DMS53 (cell line): ENCODE results near the gene TEX2.
"Not testable (repeated sequence)": the region's sequence is repeated elsewhere in the genome, so short reads cannot be mapped to it uniquely, and the experiment has no call there.

ENCODE experiments used
- DNase-seq: peaks from one replicate; lab custom pipeline; 2025; lab: John Stamatoyannopoulos, UW

The TEX2 gene

DNA sequence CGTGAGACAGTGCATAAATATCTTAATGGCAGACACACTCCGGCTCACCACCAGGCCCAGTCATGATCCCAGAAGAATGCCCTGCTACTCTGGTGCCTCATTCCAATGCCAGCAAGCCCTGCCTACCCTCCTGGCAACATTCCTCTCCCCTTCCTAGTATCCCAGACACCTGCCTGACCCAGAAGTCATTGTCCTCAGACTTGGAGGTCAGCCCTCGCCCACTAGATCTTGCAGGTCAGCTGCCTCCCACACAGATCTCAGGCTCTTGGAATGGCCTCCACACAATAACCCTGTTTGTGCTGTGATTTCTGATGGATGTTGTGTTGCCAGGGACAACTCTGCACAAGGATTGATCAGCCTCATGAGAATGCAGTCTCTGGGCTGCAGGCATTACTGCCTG, 1.8 kb upstream of the TEX2 start:
- no peak for DNase-seq

DNA sequence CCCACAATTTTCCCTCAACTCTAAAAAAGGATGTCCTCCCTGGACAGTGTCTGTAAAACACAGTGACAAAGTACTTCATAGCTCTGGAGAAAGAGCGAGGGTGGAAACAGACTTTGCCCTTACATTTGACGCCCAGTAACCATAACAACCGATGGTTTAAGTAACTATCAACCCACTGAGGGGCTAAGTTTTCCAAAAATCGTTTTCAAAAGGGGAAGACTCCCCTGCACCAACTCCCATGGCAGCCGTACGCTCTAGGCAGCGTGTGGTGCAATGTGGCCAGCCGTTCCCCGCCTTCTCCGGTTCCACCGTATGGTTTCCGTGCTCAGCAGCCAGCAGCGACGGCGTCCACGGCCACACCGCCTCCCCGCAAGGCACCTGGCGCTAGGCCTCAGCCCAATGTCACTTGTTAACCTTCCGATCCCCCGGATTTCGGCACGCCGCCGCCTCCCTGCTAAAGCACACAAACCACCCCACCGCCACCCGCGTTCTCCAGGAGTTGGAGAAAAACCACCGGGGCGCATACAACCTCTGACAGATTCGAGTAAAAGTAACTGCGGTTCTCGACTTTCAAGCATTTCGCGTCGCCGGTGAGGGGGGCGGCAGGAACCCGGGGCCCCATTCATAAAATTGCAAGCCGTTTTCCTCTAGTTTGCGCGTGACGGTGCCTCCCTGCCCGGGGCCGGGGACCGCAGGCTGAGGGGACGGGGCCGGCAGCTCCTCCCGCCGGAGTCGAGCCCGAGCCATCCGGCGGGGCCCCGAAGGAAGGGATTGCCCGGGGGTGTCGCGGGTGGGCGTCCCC, 661 bp downstream of the TEX2 start:
- DNase-seq: peak; percentile 71

DNA sequence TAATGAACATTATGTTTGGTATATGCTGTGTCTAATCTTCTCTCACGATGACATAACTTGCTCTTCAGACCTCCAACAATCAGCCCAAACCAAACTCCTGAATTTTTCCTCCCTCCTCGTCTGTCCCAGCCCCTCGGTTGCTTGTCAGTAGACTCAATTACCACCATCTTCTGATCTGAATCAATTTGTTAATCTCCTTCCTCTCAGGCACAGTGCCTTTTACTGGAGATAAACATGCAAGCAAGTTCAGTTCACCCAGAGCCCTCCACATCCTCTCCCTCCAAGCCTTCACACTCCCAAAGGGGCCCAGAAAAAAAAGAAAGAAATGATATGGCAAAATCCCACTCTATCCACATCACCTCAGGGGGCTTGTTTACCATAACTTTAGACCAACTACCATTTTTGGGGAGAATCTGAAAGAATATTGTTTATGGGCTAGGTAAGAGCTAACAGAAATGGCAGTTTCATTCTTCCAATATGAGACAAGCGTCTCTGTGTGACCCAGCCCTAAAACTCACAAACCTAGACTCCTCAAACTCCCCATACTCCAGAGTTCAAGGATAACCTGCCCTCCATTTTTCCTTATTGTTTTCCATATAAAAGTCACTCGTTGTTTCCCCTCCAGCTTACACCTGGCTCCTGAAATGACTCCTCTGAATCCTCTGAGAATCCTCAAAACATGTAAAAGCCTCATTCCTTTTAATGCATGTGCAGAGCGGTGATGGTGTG, 1.5 kb downstream of the TEX2 start:
- no peak for DNase-seq

DNA sequence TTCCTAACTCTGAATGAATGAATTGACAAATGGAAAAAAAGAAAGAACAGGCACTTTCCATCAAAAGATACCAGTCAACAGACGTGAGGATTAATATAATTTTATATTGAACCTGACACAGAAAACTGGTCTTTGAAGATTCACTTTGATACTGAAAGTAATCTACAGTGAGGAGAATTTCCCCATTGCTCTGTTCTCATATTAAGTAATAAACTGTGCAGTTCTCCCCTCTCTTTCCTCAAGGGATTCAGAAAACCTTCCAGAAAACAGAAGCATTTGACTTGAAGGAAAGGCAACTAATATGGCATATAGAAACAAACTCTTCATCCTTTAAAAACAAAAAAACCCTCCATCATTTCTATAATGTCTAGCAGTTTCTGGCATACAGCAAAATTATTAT, 2.2 kb downstream of the TEX2 start:
- no peak for DNase-seq

DNA sequence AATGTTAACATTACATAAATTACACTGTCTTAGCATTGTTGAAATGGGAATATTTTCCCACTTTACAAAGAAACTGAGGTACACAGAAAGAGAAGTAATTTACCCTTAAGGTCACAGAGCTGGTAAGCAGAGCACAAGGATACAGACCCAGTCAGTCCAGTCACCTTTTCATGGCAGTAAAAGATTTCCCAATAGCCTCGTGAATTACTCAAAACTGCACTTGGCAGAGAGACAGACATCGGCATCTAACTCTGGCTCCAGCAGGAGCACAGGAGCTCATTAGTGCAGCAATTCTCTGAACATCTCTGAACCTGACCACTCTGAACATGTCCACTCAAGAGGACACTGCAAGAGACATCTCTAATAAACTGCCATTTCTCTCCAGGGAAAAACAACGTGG, 3.1 kb downstream of the TEX2 start:
- DNase-seq: no peak

DNA sequence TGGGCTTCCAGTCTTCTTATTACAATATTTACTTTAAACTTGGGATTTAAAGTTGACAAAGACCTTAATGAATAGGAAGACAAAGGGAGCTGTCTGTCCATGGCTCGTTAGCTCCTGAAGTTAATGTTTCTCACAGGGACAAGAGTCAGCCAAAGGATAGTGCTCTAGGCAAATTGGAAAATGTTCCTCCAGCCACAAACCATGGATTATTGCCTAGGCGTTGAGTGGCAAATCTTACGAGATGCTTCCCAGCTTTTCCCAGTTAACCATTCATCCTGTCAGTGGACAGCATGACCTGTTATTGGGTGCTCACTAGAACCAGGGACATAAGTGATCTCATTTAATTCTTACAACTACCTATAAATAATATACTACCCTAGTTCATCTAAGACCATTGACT, 3.6 kb downstream of the TEX2 start:
- no peak for DNase-seq

DNA sequence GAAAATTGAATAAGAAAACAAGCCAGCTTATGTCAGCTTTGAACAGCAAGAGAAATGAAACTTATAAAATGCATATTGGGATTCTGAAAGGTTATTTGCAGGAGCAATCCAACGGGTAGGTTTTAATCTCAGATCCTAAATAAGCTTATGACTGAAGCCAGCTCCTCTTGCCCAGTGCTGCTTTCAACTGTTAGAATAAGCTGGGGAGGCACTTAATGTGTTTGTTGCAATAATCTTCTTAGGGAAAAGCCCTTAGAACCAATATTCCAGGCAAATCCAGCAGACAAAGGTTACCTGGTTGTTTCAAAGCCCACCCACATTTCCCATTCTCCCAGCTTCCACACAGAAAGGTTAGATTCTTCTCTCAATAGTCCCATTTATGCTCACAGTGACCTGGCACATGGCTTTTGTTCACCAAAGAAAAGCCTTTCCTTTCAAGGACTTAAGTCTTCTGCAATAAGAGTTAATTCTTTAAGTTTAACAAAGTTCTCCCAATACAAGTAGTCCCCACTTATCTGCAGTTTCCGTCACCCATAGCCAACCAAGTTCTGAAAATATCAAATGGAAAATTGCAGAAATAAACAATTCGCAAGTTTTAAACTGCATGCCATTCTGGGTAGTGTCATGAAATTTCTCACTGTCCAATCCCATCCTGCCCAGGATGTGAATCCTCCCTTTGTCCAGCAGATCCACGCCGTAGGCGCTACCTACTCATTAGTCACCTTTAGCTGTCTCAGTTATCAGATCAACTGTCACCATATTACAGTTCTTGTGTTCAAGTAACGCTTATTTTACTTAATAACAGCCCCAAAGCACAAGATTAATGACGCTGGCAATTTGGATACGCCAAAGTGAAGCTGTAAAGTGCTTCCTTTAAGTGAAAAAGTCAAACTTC, 5.9 kb downstream of the TEX2 start:
- no peak for DNase-seq

DNA sequence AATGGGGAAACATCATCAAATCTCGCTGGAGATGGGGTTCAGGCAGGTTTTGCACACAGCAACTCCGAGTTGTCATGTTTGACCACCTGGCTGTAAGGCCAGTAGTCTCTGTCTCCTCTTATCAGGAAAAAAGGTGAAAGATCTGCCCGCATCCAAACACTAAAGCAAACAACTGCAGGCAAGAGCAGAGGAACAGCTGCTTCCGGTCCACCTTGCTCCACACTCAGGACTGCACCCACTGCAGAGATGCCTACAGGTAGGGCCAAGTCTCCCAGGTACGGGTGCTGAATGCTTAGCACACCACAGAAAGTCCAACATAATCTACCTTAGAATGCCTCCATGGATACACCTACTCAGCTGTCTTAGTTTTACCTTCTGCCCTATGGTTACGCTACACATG, 7.3 kb downstream of the TEX2 start:
- peak; percentile 89 for DNase-seq

DNA sequence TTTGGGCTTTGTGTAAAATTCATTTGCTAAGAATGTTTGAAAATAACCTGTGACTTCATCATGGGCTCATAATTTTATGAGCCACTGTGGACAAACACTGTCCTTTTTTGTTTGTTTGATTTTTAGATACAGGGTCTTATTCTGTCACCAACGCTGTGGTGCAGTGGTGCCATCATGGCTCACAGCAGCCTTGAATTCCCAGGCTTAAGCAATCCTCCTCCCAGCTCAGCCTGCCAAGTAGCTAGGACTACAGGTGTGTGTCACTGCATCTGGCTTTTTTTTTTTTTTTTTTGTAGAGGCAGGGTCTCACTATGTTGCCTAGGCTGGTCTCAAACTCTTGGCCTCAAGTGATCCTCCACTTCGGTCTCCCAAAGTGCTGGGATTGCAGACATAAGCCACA, 8.3 kb downstream of the TEX2 start:
- peak; percentile 40 for DNase-seq

DNA sequence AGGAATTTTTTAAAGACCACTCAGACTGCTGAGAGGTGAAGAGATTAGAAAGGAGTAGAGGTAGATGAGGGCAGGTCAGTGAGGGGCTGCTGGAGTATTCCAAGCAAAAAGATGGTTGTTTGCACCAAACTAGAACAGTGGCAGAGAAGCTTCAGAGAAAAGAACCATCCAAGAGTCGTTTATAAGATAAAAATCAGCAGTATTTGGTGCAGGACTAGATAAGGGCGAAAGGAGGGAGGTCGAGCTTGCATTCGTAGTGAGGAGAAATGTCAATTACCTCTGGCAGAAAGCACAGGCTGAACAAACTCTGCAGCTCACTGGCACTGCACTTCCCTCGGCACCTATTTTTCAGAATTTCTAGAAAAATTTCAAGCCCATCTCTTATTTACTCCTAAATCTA, 9.6 kb downstream of the TEX2 start:
- DNase-seq: no peak

DNA sequence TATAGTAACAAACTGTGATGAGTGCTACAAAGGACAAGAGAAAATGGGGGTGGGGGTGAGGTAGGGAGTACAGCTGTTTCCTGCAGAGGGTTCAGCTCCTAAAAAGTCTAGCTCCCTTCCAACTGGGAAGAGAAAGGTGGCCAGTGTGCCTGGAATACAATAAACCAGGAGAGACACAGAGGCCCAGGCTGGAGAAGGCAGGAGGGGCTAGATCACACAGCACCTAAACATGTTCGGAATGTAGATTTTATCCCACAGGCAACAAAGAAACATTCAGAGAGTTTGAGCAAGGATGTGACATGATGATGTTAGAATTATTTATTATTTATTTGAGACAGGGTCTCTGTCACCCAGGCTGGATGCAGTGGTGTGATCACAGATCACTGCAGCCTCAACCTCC, 10.2 kb downstream of the TEX2 start:
- DNase-seq: no peak

DNA sequence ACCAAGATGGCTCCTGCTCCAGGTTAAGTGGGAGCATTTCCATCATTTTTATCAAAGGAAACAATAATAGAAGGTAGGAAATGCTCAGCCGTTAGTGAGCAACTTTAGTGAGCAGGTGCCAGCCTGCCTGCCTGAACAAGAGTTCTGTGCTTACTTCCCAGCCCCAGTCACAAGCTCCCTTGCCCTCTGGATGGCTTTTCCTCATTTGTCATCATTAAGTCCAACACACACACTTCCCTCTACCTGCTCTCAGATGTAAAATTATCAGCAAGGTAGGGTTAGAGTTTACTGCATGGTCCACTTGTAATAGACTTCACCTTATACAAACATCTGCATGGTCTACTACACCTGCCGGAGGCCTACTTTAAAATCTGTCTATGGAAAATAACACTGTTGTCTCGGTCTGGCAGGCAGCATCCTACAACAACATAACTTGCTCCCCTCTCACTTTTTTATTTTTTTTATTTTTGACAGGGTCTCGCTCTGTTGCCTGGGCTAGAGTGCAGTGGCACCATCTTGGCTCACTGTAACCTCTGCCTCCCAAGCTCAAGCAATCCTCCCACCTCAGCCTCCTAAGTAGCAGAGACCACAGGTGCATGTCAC, 12.7 kb downstream of the TEX2 start:
- peak; percentile 68 for DNase-seq

DNA sequence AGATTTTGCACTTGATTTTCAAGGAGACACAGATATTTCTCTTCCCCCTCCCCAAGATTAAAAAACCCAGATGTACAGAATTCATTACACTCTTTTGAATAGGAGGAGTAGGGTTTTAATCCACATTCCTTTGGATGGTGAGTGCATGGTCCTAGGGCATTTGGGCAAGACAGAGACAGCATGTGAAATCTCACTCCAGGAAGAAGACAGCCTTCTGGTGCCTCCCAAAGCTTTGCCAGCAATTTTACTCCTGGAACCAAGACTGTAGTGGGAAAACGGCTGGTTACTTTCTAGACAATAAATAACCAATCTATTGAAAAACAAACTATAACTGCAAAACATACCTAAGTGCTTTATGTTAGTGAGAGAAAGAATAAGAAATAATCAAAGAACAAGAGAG, 15.2 kb downstream of the TEX2 start:
- no peak for DNase-seq

DNA sequence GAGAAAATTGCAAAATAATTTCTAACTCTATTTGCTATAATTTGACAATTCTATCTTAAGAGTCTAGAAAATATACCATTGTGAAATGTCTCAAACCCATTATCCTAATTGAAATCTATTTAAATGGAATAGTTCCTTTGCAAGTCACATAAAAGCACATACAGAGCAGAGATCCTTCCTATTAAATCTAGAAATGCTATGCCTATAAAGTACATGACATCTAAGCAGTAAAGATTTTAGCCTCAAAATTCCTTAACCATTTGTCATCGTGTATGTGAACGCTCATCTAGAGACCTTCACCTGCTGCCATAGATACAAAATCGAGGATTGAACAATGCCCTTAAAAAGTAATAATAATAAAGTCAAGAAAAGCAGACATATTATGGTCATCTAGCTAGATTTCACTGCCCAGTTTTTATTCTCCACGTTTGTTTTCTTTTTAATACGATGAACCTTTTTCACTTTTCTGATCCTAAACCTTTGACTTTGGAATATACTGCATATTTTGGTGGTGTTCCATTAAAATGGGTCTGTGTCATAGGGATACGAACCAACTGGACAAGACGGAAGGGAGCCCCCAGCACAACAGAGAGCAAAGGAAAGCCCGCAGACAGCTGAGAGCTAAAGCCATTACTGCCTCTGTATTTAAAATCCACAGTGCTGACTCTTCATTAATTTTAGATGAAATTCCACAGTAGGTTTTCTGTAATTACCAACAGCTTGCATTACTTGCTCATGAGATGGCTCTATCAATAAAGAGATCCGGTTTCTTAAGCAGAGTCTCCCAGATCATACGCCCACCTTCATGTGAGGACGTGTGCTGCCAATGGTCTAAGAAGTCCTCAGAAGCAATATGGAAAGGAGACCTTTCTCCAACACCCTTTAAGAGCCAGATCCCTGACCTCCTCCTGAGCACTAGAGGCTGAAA, 17.6 kb downstream of the TEX2 start:
- DNase-seq: no peak

DNA sequence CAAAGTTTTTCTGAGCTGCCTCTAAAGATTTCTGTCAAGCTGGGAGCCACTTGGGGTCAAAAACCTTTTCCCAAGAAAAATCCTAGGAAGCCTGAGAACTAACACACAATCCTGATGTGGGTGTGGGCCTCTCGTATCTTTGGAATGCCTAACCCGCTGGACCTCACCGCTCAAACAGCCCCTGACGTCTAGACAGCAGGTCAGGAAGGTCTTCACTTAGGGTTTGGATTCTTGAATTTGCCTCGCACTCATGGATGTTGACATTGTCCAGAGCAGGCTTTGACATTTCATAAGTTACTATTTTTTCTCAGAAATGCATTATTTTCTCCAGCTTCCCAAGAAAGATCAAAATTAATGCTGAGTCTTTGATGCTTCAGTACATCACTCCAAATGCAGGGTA, 18.9 kb downstream of the TEX2 start:
- DNase-seq: no peak

DNA sequence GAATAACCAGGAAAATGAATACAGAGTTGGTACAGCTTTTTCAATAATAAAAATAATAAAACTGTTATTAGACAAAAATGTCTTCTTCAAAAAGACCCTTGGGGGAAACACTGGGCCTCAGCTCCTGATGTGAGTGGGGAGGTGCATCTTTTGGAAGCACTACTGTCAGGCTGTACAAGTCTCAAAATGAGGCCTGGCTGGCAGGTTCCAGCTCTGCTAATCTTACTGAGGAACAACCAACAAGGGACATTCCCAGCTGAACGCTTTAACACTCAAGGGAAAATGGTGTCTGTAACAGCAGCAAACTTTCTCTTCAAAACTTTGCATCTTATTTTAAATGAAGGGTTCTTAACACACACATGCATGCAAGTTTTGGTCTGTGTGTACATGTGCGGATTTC, 19.7 kb downstream of the TEX2 start:
- no peak for DNase-seq

DNA sequence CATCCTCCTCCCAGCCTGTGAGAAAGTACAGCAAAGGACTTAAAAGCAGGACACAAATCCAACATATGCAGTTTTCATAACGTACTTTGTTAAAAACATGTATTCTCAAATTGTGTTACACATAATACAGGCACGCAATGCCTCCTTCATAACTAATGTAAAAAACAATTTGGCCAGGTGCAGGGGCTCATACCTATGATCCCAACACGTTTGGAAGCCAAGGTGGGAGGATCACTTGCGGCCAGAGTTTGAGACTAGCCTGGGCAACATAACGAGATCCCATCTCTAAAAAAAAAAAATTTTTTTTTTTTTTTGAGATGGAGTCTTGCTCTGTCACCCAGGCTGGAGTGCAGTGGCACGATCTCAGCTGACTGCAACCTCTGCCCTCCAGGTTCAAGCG, 20.4 kb downstream of the TEX2 start:
- DNase-seq: no peak

DNA sequence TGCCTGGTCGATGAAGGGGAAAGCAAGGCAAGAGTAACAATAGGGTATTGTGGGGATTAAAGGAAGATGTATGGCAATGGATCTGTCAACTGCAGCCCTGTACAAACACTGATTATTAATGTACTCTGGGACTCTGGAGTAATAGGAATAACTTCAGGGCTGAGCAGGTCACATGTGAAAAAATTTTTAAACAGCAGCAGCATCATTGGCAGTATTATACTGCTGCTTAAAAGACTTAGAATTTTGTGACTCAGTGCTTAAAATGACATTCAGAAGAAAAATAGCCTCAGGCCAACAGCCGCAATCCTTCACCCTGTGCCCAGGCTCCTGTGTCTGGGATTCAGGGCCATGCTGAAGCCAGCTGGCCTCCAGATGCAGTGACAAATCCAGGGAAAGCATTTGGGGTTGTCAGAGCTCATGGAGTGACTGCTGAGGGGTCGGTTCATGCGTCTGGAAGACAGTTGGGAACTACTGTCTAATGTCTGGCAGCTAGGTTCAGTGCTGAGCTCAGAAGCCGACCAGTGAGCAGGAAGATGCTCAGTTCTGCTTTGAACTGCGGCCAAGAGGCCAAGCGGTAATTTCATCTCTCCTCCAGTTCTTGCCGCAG, 22.2 kb downstream of the TEX2 start:
- no peak for DNase-seq

DNA sequence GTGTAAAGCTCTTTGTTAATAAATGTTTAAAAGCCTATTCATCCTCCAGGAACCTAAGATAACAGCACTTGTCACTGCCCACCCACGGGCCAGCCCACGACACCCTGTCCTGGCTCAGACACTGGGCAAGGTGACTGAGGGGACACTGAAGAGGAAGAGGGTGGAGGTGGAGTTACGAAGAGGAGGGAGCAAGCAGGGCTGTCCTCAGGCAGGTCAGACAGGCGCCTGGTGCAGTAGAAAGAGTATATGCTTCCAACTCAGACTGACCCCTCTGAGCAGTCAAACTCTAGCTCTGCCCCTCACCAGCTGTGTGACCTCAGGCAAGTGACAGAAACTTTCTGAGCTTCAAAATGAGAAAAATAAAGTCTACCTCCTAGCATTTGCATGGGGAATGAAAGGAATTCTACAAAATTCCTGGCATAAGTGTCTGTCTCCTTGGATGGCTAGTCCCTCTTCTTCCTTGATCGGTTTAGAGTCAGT, 22.8 kb downstream of the TEX2 start:
- no peak for DNase-seq

DNA sequence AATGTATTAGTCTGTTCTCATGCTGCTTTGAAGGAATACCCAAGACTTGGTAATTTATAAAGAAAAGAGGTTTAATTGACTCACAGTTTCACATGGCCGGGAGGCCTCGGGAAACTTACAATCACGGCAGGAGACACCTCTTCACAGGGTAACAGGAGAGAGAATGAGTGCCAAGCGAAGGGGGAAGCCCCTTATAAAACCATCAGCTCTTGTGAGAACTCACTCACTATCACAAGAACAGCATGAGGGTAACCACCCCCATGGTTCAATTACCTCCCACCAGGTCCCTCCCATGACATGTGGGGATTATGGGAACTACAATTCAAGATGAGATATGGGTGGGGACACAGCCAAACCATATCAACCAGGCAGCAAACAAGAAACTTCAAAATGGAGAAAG, 24.6 kb downstream of the TEX2 start:
- not testable (repeated sequence) for DNase-seq
